HEK293T (cell line): ENCODE results near the gene HAX1.

Source experiments
- ARNT ChIP-seq: fragments of 450-650 bp; IDR thresholded peaks from 2 replicates; pipeline ENCODE4 v1.6.1; 2017; ENCODE audit warnings: mild to moderate bottlenecking
- BHLHE40 ChIP-seq: fragments of 450-650 bp; IDR thresholded peaks from 2 replicates; pipeline ENCODE4 v1.6.1; 2016; ENCODE audit warnings: mild to moderate bottlenecking, moderate library complexity, borderline replicate concordance
- CTBP1 ChIP-seq: fragments of 450-650 bp; IDR thresholded peaks from 2 replicates; pipeline ENCODE4 v1.6.1; 2016; ENCODE audit warnings: borderline replicate concordance
- FOXA1 ChIP-seq: fragments of 450-650 bp; IDR thresholded peaks from 2 replicates; pipeline ENCODE4 v1.6.1; 2016; ENCODE audit warnings: mild to moderate bottlenecking
- FOXM1 ChIP-seq: fragments of 450-650 bp; IDR thresholded peaks from 2 replicates; pipeline ENCODE4 v1.6.1; 2017; ENCODE audit warnings: mild to moderate bottlenecking, borderline replicate concordance
- HDGF ChIP-seq: fragments of 450-650 bp; IDR thresholded peaks from 2 replicates; pipeline ENCODE4 v1.6.1; 2017; ENCODE audit warnings: antibody characterized with exemption, borderline replicate concordance
- L3MBTL2 ChIP-seq: fragments of 450-650 bp; conservative IDR thresholded peaks from 2 replicates; pipeline ENCODE4 v1.6.1; 2016; ENCODE audit warnings: mild to moderate bottlenecking
- NFRKB ChIP-seq: fragments of 450-650 bp; IDR thresholded peaks from 2 replicates; pipeline ENCODE4 v1.6.1; 2016; ENCODE audit warnings: mild to moderate bottlenecking, moderate library complexity
- PKNOX1 ChIP-seq: fragments of 450-650 bp; IDR thresholded peaks from 2 replicates; pipeline ENCODE4 v1.6.1; 2016
- TARDBP ChIP-seq: fragments of 450-650 bp; IDR thresholded peaks from 2 replicates; pipeline ENCODE4 v1.6.1; 2016
- ZNF384 ChIP-seq: fragments of 450-650 bp; IDR thresholded peaks from 2 replicates; pipeline ENCODE4 v1.6.1; 2016

DNA sequence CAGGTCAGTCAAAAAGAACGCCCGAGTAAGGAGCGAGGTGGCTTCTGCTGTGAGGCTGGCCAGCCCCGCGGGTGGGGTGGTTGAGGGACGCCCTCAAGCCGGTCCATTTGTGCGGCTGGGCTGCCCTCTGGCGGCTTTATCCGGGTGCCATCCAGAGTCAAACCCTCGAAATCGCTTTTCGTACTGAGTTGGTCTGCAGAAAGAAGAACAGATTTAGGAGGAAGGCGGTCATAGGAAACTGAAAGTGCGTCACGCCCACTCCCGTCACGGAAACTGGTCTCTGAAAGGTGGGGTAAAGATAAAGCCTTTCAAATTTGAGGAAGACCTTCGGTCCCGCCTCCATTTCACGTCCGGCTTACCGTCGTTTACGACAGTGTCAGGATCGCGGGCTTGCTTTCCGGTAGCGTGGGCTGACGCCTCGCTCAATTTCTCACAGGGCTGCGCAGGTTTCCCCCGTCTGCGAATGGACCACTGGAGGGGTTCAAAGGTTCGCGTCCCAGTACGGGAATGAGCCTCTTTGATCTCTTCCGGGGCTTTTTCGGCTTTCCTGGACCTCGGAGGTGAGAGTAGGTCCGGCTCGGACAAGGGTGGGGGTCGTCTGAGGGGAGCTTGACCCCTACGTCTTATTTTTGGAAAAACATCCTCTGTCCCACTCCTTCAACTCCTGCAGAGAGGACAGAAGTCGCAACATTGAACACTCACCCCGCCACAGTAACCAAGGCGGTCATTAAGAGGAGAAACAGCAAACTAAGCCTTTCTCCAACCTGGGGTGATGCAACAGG, at the start of gene HAX1:
- TF ChIP-seq L3MBTL2 (no peak), PKNOX1 (no peak), HDGF (no peak), FOXM1 (no peak), BHLHE40 (no peak), FOXA1 (no peak), TARDBP (peak; percentile 49; the same call in 1 of the 2 replicates), ARNT (no peak), CTBP1 (no peak), ZNF384 (no peak), NFRKB (no peak)
